Measurements from ENCODE around the gene ATXN1.
"Not testable (repeated sequence)": the region's sequence is repeated elsewhere in the genome, so short reads cannot be mapped to it uniquely, and the experiment has no call there.

DNA sequence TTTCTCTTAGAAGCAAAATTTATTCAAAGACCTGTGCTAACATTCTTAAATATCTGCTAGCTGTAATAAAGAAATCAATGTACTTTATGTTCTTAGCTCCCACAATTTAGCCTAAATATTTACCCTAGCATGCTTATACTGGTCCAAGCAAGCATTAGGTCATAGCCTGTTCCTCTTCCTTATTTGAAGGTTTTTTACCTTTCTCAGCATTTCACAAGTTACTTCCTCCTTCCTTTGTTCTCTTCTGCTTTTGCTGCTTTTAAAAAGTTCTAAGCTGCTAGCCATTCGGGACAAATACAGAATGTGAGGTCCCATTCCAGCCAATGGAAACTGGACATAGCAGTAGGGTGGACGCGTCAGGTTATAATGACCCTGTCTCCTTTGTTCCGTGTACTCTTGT is 354.7 kb downstream of the ATXN1 start:
- TF ChIP-seq, protein P1, sequence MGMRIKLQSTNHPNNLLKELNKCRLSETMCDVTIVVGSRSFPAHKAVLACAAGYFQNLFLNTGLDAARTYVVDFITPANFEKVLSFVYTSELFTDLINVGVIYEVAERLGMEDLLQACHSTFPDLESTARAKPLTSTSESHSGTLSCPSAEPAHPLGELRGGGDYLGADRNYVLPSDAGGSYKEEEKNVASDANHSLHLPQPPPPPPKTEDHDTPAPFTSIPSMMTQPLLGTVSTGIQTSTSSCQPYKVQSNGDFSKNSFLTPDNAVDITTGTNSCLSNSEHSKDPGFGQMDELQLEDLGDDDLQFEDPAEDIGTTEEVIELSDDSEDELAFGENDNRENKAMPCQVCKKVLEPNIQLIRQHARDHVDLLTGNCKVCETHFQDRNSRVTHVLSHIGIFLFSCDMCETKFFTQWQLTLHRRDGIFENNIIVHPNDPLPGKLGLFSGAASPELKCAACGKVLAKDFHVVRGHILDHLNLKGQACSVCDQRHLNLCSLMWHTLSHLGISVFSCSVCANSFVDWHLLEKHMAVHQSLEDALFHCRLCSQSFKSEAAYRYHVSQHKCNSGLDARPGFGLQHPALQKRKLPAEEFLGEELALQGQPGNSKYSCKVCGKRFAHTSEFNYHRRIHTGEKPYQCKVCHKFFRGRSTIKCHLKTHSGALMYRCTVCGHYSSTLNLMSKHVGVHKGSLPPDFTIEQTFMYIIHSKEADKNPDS (CRISPR knock-in tag; IDR thresholded peaks at IDR 0.05) = not testable (repeated sequence)
- TF ChIP-seq, protein P2, sequence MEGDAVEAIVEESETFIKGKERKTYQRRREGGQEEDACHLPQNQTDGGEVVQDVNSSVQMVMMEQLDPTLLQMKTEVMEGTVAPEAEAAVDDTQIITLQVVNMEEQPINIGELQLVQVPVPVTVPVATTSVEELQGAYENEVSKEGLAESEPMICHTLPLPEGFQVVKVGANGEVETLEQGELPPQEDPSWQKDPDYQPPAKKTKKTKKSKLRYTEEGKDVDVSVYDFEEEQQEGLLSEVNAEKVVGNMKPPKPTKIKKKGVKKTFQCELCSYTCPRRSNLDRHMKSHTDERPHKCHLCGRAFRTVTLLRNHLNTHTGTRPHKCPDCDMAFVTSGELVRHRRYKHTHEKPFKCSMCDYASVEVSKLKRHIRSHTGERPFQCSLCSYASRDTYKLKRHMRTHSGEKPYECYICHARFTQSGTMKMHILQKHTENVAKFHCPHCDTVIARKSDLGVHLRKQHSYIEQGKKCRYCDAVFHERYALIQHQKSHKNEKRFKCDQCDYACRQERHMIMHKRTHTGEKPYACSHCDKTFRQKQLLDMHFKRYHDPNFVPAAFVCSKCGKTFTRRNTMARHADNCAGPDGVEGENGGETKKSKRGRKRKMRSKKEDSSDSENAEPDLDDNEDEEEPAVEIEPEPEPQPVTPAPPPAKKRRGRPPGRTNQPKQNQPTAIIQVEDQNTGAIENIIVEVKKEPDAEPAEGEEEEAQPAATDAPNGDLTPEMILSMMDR (CRISPR knock-in tag; IDR thresholded peaks at IDR 0.05) = not testable (repeated sequence)
- TF ChIP-seq, protein P3, sequence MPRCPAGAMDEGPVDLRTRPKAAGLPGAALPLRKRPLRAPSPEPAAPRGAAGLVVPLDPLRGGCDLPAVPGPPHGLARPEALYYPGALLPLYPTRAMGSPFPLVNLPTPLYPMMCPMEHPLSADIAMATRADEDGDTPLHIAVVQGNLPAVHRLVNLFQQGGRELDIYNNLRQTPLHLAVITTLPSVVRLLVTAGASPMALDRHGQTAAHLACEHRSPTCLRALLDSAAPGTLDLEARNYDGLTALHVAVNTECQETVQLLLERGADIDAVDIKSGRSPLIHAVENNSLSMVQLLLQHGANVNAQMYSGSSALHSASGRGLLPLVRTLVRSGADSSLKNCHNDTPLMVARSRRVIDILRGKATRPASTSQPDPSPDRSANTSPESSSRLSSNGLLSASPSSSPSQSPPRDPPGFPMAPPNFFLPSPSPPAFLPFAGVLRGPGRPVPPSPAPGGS (CRISPR knock-in tag; IDR thresholded peaks at IDR 0.05) = not testable (repeated sequence)
- TF ChIP-seq CEBPB (IDR thresholded peaks at IDR 0.05; ENCODE audit: borderline replicate concordance, low read depth, low read length); POLR2A (IDR thresholded peaks at IDR 0.05; ENCODE audit: insufficient read depth in 1 of 2, low read depth in 2 of 2, low read length in 2 of 2); STAT5B (CRISPR knock-in tag; IDR thresholded peaks at IDR 0.05); HDAC2 (CRISPR knock-in tag; IDR thresholded peaks at IDR 0.05): not testable (repeated sequence)
- TF ChIP-seq, protein P4, sequence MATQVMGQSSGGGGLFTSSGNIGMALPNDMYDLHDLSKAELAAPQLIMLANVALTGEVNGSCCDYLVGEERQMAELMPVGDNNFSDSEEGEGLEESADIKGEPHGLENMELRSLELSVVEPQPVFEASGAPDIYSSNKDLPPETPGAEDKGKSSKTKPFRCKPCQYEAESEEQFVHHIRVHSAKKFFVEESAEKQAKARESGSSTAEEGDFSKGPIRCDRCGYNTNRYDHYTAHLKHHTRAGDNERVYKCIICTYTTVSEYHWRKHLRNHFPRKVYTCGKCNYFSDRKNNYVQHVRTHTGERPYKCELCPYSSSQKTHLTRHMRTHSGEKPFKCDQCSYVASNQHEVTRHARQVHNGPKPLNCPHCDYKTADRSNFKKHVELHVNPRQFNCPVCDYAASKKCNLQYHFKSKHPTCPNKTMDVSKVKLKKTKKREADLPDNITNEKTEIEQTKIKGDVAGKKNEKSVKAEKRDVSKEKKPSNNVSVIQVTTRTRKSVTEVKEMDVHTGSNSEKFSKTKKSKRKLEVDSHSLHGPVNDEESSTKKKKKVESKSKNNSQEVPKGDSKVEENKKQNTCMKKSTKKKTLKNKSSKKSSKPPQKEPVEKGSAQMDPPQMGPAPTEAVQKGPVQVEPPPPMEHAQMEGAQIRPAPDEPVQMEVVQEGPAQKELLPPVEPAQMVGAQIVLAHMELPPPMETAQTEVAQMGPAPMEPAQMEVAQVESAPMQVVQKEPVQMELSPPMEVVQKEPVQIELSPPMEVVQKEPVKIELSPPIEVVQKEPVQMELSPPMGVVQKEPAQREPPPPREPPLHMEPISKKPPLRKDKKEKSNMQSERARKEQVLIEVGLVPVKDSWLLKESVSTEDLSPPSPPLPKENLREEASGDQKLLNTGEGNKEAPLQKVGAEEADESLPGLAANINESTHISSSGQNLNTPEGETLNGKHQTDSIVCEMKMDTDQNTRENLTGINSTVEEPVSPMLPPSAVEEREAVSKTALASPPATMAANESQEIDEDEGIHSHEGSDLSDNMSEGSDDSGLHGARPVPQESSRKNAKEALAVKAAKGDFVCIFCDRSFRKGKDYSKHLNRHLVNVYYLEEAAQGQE (IDR thresholded peaks at IDR 0.05; ENCODE audit: borderline replicate concordance in 1 of 2, low read depth in 1 of 2, low read length in 2 of 2) = not testable (repeated sequence)
